Activated CD4-positive, alpha-beta T cell treated with anti-CD3 and anti-CD28 coated beads, Interleukin-2, amount 50 U/mL, for 1 hour (primary cell): ENCODE data around the gene ENPP5.

ENCODE experiments used
- DNase-seq: peaks from one replicate; pipeline ENCODE4 v3.0.0-alpha.2; 2020

Gene ENPP5

GRCh38 chr6:46170357-46171289 lies at the start of gene ENPP5:
TSS of gene ENPP5 (minus strand) at chr6:46170980. CDS start at chr6:46168262, 2,718 bp downstream.
- DNase-seq = peak; percentile 54

- no peak for DNase-seq
These were observed 48.9 kb upstream of the ENPP5 start for GRCh38 chr6:46219661-46220060.

GRCh38 chr6:46218457-46218856 lies 47.7 kb upstream of the ENPP5 start:
- no peak for DNase-seq

GRCh38 chr6:46217671-46218131 lies 46.9 kb upstream of the ENPP5 start:
- DNase-seq = no peak

- DNase-seq = no peak
These were observed 46.1 kb upstream of the ENPP5 start for GRCh38 chr6:46216879-46217278.

- no peak for DNase-seq
These were observed 45.0 kb upstream of the ENPP5 start for GRCh38 chr6:46215777-46216176.

GRCh38 chr6:46215213-46215612 lies 44.4 kb upstream of the ENPP5 start:
- no peak for DNase-seq

GRCh38 chr6:46211917-46212316 lies 41.1 kb upstream of the ENPP5 start:
- no peak for DNase-seq

GRCh38 chr6:46210294-46210693 lies 39.5 kb upstream of the ENPP5 start:
- DNase-seq = no peak

- DNase-seq = no peak
These were observed 37.5 kb upstream of the ENPP5 start for GRCh38 chr6:46208303-46208702.

GRCh38 chr6:46207174-46207573 lies 36.4 kb upstream of the ENPP5 start:
- DNase-seq = no peak

- DNase-seq = no peak
These were observed 34.3 kb upstream of the ENPP5 start for GRCh38 chr6:46204880-46205650.

- DNase-seq = no peak
These were observed 32.8 kb upstream of the ENPP5 start for GRCh38 chr6:46203391-46204177.

- no peak for DNase-seq
These were observed 30.9 kb upstream of the ENPP5 start for GRCh38 chr6:46201702-46202101.

GRCh38 chr6:46199387-46199786 lies 28.6 kb upstream of the ENPP5 start:
- DNase-seq = no peak

- no peak for DNase-seq
These were observed 21.2 kb upstream of the ENPP5 start for GRCh38 chr6:46191961-46192360.

- DNase-seq = no peak
These were observed 20.1 kb upstream of the ENPP5 start for GRCh38 chr6:46190889-46191288.

- no peak for DNase-seq
These were observed 18.9 kb upstream of the ENPP5 start for GRCh38 chr6:46189726-46190125.

- no peak for DNase-seq
These were observed 15.8 kb upstream of the ENPP5 start for GRCh38 chr6:46186583-46186982.

GRCh38 chr6:46184114-46184513 lies 13.3 kb upstream of the ENPP5 start:
- DNase-seq = no peak

GRCh38 chr6:46175976-46176375 lies 5.2 kb upstream of the ENPP5 start:
- no peak for DNase-seq

- DNase-seq = no peak
These were observed 4.7 kb upstream of the ENPP5 start for GRCh38 chr6:46175446-46175845.

GRCh38 chr6:46174904-46175303 lies 4.1 kb upstream of the ENPP5 start:
- DNase-seq = no peak
